Activated CD4-positive, alpha-beta memory T cell treated with anti-CD3 and anti-CD28 coated beads, Interleukin-2, amount 10 ng/mL, durations not matched to agents 7 days and 5 days (primary cell): Measurements from ENCODE around the gene CDC42BPG. TPM values are rescaled to one million over a fixed set of nuclear protein-coding genes. Genes with fewer than 3 reads are reported as not detected.

Experiments used
- CTCF ChIA-PET: fragments of 350-600 bp; sonication (Branson Sonifier 250); formaldehyde crosslinking; loops from one replicate; lab custom pipeline; 2021; ENCODE audit warnings: antibody characterized with exemption, inconsistent platforms; lab: Charles Lee
- POLR2A ChIA-PET: fragments of 350-600 bp; sonication (Branson Sonifier 250); formaldehyde crosslinking; loops from one replicate; lab custom pipeline; 2021; ENCODE audit warnings: antibody characterized with exemption; lab: Charles Lee
- DNase-seq: peaks from one replicate; pipeline ENCODE4 v3.0.0-alpha.2; 2020
- H3K27ac Mint-ChIP-seq: one replicate; pipeline ENCODE4 v1.8.0; 2021; ENCODE audit warnings: mild to moderate bottlenecking, mixed read lengths
- H3K27me3 Mint-ChIP-seq: one replicate; pipeline ENCODE4 v1.8.0; 2021; ENCODE audit warnings: mixed read lengths
- H3K36me3 Mint-ChIP-seq: one replicate; pipeline ENCODE4 v1.8.0; 2021; ENCODE audit warnings: low read depth, mixed read lengths
- H3K4me1 Mint-ChIP-seq: one replicate; pipeline ENCODE4 v1.8.0; 2021; ENCODE audit warnings: mixed read lengths
- H3K4me3 Mint-ChIP-seq: one replicate; pipeline ENCODE4 v1.8.0; 2021; ENCODE audit warnings: mild to moderate bottlenecking, mixed read lengths
- H3K9me3 Mint-ChIP-seq: one replicate; pipeline ENCODE4 v1.8.0; 2021; ENCODE audit warnings: mixed read lengths
- total RNA-seq, 2 experiments: library from RNA; stranded (reverse); gene quantifications; one replicate each; pipeline ENCODE4 v1.2.3, GENCODE V29; 2021

The CDC42BPG gene
- total RNA-seq, 2 experiments from 2014 or later, result 0.65 to 0.70 TPM

GRCh38 chr11:64793271-64794160, 50.9 kb downstream of the CDC42BPG start:
- H3K4me3 Mint-ChIP-seq, result no peak overlapping the region
- no peaks in the 10 kb centered on the region for H3K9me3 Mint-ChIP-seq
- peaks cover 26% of the 10 kb centered on the region for H3K4me1 Mint-ChIP-seq
- H3K27ac Mint-ChIP-seq, result peak overlapping the region; percentile 67
- DNase-seq, result no peak
- H3K36me3 Mint-ChIP-seq, result peaks cover 43% of the 10 kb centered on the region
- CTCF ChIA-PET, result interaction anchor here (0.9 to 1.4 kb wide), 3 partner anchors 8 to 25 kb away, joined by 3 to 6 read pairs (median 4); no protein-coding TSS in a partner anchor
- POLR2A ChIA-PET, result interaction anchor here (0.9 to 2.1 kb wide), 3 partner anchors 10 to 342 kb away, joined by 3 to 8 read pairs (median 3); partner anchors contain the start of gene MAP4K2
- H3K27me3 Mint-ChIP-seq, result no peaks in the 10 kb centered on the region

- Mint-ChIP-seq H3K4me3 (no peak overlapping the region), H3K9me3 (no peaks in the 10 kb centered on the region), H3K27ac (no peak overlapping the region), H3K36me3 (peaks cover 46% of the 10 kb centered on the region), H3K4me1 (peaks cover 29% of the 10 kb centered on the region), H3K27me3 (no peaks in the 10 kb centered on the region)
- ChIA-PET CTCF (no interaction called here), POLR2A (no interaction called here)
- DNase-seq, result no peak
These were observed 52.0 kb downstream of the CDC42BPG start for GRCh38 chr11:64792482-64792881.

GRCh38 chr11:64791781-64792291, 52.6 kb downstream of the CDC42BPG start:
- ChIA-PET POLR2A (no interaction called here), CTCF (no interaction called here)
- Mint-ChIP-seq H3K27me3 (no peaks in the 10 kb centered on the region), H3K4me1 (peaks cover 29% of the 10 kb centered on the region), H3K27ac (no peak overlapping the region), H3K36me3 (peaks cover 47% of the 10 kb centered on the region), H3K4me3 (no peak overlapping the region), H3K9me3 (no peaks in the 10 kb centered on the region)
- no peak for DNase-seq

- H3K4me3 Mint-ChIP-seq, result no peak overlapping the region
- no peak overlapping the region for H3K27ac Mint-ChIP-seq
- H3K4me1 Mint-ChIP-seq, result peaks cover 18% of the 10 kb centered on the region
- ChIA-PET CTCF (no interaction called here), POLR2A (no interaction called here)
- no peak for DNase-seq
- H3K36me3 Mint-ChIP-seq, result peaks cover 37% of the 10 kb centered on the region
- H3K9me3 Mint-ChIP-seq, result no peaks in the 10 kb centered on the region
- no peaks in the 10 kb centered on the region for H3K27me3 Mint-ChIP-seq
These were observed 54.0 kb downstream of the CDC42BPG start for GRCh38 chr11:64790205-64791095.

GRCh38 chr11:64789331-64790204, 54.9 kb downstream of the CDC42BPG start:
- ChIA-PET CTCF (no interaction called here), POLR2A (no interaction called here)
- Mint-ChIP-seq H3K4me1 (peaks cover 13% of the 10 kb centered on the region), H3K9me3 (no peaks in the 10 kb centered on the region), H3K36me3 (peaks cover 31% of the 10 kb centered on the region), H3K27me3 (no peaks in the 10 kb centered on the region), H3K27ac (no peak overlapping the region), H3K4me3 (no peak overlapping the region)
- no peak for DNase-seq

GRCh38 chr11:64788321-64789215, 55.9 kb downstream of the CDC42BPG start:
- Mint-ChIP-seq H3K4me3 (no peak overlapping the region), H3K27ac (no peak overlapping the region)
- POLR2A ChIA-PET, result interaction anchor here (1.0 to 1.1 kb wide), 2 partner anchors 11 to 43 kb away, joined by 3 to 4 read pairs; no protein-coding TSS in a partner anchor

GRCh38 chr11:64787526-64788320, 56.7 kb downstream of the CDC42BPG start:
- POLR2A ChIA-PET, result interaction anchor here (1.0 to 1.1 kb wide), 2 partner anchors 11 to 43 kb away, joined by 3 to 4 read pairs; no protein-coding TSS in a partner anchor
- CTCF ChIA-PET, result interaction anchor here (0.8 to 2.8 kb wide), 3 partner anchors 9 to 43 kb away, joined by 3 to 12 read pairs (median 6); partner anchors contain the start of gene SF1
- no peaks in the 10 kb centered on the region for H3K9me3 Mint-ChIP-seq
- peaks cover 4% of the 10 kb centered on the region for H3K4me1 Mint-ChIP-seq
- H3K36me3 Mint-ChIP-seq, result peaks cover 21% of the 10 kb centered on the region
- H3K27me3 Mint-ChIP-seq, result no peaks in the 10 kb centered on the region
- H3K4me3 Mint-ChIP-seq, result no peak overlapping the region
- DNase-seq, result peak; percentile 63
- peak overlapping the region; percentile 35 for H3K27ac Mint-ChIP-seq

More at GRCh38 chr11:64788321-64789215, 55.9 kb downstream of the CDC42BPG start:
- H3K4me1 Mint-ChIP-seq, result peaks cover 6% of the 10 kb centered on the region
- no peak for DNase-seq
- no peaks in the 10 kb centered on the region for H3K9me3 Mint-ChIP-seq
- peaks cover 24% of the 10 kb centered on the region for H3K36me3 Mint-ChIP-seq
- CTCF ChIA-PET, result interaction anchor here (0.8 to 2.1 kb wide), 2 partner anchors 10 to 44 kb away, joined by 3 to 6 read pairs; partner anchors contain the start of gene SF1
- H3K27me3 Mint-ChIP-seq, result no peaks in the 10 kb centered on the region

- Mint-ChIP-seq H3K27ac (no peak overlapping the region), H3K36me3 (peaks cover 21% of the 10 kb centered on the region), H3K4me3 (no peak overlapping the region), H3K9me3 (no peaks in the 10 kb centered on the region), H3K4me1 (peaks cover 4% of the 10 kb centered on the region), H3K27me3 (no peaks in the 10 kb centered on the region)
- ChIA-PET POLR2A (interaction anchor here (0.9 to 1.6 kb wide), 5 partner anchors 9 to 44 kb away, joined by 3 to 5 read pairs (median 3); partner anchors contain the start of gene RASGRP2), CTCF (interaction anchor here (0.7 to 2.8 kb wide), 7 partner anchors 8 to 485 kb away, joined by 3 to 12 read pairs (median 5); partner anchors contain the start of genes MEN1 and SF1)
- DNase-seq, result no peak
These were observed 58.1 kb downstream of the CDC42BPG start for GRCh38 chr11:64786308-64786707.

GRCh38 chr11:64784813-64785581, 59.5 kb downstream of the CDC42BPG start:
- Mint-ChIP-seq H3K4me1 (peaks cover 14% of the 10 kb centered on the region), H3K27ac (no peak overlapping the region), H3K36me3 (peaks cover 14% of the 10 kb centered on the region), H3K27me3 (no peaks in the 10 kb centered on the region), H3K9me3 (no peaks in the 10 kb centered on the region), H3K4me3 (no peak overlapping the region)
- ChIA-PET POLR2A (interaction anchor here (0.8 to 1.9 kb wide), 6 partner anchors 10 to 41 kb away, joined by 3 to 10 read pairs (median 4); partner anchors contain the start of genes MAP4K2 and RASGRP2), CTCF (interaction anchor here (0.8 to 2.8 kb wide), 8 partner anchors 9 to 103 kb away, joined by 3 to 12 read pairs (median 4); partner anchors contain the start of genes CDC42BPG, MAP4K2 and RASGRP2)
- DNase-seq, result no peak
